Measurements from ENCODE around the gene PID1. TPM values are rescaled to one million over a fixed set of nuclear protein-coding genes. Genes with fewer than 3 reads are reported as not detected.

PID1 gene
- total RNA-seq, 1 donor from 2014 or later: 0.69 TPM

DNA sequence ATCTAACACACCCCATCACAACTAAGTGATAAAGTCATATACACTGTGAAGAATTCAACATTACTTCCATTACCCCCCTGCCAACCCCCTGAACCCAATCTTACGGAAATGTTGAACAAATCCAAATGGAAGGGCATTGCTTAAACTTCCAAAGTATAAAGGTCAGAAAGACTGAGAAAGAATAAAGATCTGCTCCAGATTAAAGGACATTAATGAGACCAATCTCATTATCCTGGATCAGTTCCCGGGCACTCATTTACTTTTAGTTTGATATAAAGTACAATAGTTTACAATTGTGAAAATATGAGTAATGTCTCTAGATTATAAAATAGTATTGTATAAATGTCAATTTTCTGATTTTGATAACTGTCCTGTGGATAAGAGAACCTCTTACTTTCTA lies 229.4 kb downstream of the PID1 start:
- DNase-seq (ENCODE audit: low read depth): no peak
- H3K4me3 ChIP-seq (ENCODE audit: low read depth, low read length): no peak overlapping the region
- TF ChIP-seq, protein P1, sequence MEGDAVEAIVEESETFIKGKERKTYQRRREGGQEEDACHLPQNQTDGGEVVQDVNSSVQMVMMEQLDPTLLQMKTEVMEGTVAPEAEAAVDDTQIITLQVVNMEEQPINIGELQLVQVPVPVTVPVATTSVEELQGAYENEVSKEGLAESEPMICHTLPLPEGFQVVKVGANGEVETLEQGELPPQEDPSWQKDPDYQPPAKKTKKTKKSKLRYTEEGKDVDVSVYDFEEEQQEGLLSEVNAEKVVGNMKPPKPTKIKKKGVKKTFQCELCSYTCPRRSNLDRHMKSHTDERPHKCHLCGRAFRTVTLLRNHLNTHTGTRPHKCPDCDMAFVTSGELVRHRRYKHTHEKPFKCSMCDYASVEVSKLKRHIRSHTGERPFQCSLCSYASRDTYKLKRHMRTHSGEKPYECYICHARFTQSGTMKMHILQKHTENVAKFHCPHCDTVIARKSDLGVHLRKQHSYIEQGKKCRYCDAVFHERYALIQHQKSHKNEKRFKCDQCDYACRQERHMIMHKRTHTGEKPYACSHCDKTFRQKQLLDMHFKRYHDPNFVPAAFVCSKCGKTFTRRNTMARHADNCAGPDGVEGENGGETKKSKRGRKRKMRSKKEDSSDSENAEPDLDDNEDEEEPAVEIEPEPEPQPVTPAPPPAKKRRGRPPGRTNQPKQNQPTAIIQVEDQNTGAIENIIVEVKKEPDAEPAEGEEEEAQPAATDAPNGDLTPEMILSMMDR (conservative IDR thresholded peaks at IDR 0.05; ENCODE audit: low read depth, low read length): no peak

DNA sequence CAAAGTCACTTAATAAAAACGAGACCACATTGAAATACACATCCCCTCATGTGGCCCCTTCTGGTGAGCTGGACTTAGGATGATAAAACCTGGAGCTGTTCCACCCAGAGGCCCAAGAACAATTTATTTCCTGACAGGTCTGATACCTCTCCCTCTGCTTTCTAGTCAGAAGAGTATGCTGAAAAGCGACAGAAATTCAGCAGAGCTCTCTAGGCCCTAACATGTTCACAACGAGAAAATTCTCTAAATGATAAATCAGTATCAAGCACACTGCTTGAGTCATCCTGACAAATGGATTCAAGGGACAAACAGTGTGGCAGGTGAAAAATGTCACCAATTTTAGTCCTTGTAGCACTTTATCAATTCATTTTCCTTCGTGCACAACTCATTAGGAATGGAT lies 233.5 kb downstream of the PID1 start:
- TF ChIP-seq, protein P1 (conservative IDR thresholded peaks at IDR 0.05; ENCODE audit: low read depth, low read length): no peak
- no peak for DNase-seq (ENCODE audit: low read depth)
- no peak overlapping the region for H3K4me3 ChIP-seq (ENCODE audit: low read depth, low read length)

DNA sequence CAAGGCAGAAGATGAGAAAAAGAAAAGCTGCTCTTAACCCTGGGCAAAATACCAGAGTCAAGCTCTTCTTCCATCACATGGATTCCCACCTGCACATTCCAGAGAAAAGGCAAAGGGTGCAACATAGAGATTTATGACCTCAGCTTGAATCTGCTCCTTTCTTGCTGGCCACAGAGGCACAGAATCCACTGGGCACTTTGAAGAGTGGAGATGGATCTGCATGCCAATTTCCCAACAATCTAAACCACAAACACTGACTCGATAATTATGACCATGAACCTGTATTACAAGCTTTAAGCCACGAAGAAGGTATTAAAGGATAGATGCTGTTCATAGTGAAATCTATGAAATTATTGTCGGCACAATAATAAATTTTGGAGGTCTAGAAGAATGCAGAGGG lies 237.3 kb downstream of the PID1 start:
- no peak for DNase-seq (ENCODE audit: low read depth)
- H3K4me3 ChIP-seq (ENCODE audit: low read depth, low read length): no peak overlapping the region
- TF ChIP-seq, protein P1 (conservative IDR thresholded peaks at IDR 0.05; ENCODE audit: low read depth, low read length): no peak

DNA sequence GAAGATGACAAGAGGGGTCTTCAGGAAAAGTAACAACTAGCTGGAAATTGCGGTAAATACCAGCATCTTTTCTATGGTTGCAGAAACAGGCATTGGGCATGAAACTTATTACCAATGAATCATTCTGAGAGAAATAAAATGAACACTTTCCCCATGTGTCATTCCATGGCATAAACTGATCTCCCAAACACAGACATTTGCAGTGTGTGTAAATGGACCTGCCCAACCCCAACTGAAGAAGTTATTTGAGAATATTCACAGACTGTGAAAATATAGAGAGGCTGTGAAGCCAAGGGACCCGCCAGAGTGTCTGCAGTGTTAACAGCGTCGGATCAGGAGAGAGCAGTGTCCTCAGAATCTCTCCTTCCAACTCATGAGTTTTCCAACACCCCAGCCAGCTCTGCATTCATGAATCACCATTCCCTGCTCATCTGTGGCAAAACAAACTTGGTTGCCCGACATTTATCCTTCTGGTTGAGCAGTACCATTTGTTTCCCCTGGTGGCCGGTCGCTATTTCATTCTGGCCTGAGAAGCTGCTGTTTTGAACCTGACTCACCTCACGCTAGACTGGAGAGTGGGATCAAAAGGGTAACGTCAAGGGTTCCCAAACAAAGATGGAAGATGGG lies 238.4 kb downstream of the PID1 start:
- no peak for DNase-seq (ENCODE audit: low read depth)
- TF ChIP-seq, protein P1 (conservative IDR thresholded peaks at IDR 0.05; ENCODE audit: low read depth, low read length): no peak
- H3K4me3 ChIP-seq (ENCODE audit: low read depth, low read length): no peak overlapping the region

DNA sequence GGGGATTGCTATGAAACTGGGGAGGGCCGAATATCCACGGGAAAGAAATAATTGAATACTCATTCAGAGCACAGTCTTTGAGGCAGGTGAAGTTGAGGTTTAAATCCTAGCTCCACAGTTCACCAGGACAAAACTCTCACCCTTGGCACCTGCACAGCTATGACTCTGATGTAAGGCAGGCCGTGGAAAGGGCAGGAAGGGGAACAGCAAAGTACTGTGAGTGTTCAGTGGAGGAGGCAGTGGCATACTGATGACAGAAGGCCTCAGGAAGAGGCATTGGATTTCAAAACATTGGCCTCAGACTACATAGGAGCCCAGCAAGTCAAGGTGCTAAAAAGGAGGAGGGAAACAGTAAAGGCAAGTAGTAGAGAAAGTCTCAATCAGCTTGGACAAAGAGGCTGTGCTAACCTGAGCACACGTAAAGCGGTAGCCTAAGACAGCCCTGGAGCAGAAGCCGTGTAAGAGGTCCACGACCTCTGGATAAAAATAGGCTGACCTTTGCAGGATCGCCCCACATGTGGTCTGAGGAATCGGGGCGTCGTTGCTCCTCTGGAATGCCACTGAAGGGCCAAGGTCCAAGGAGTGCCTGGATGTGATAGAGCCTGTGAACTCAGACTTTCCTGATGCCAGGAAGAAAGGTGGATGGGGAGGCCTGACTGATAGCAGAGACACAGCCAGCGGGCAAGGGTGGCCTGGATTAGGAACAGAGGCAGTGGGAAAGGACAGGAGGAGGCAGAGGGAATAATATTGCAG lies 243.6 kb downstream of the PID1 start:
- TF ChIP-seq, protein P1 (conservative IDR thresholded peaks at IDR 0.05; ENCODE audit: low read depth, low read length): no peak
- no peak for DNase-seq (ENCODE audit: low read depth)
- H3K4me3 ChIP-seq (ENCODE audit: low read depth, low read length): no peak overlapping the region

DNA sequence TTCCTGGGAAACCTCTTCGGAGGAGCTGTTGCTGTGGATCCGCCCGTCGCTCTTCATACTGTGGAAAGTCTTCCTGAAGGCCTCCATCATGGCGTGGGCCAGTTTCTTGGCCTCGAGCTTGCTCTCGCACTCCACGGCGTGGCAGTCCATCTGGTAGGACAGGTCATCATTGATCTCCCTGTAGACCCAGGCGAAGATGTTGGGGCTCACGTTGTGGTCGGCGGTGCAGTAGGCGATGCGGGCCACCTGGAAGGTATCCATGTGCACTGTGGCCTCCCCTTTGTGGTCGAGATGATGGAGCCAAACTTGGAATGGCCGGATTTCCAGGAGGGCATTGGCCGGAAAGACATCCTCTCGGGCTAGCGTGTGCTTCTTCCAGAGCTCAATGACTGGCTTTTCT lies 245.4 kb downstream of the PID1 start:
- TF ChIP-seq, protein P1 (conservative IDR thresholded peaks at IDR 0.05; ENCODE audit: low read depth, low read length): no peak
- no peak overlapping the region for H3K4me3 ChIP-seq (ENCODE audit: low read depth, low read length)
- no peak for DNase-seq (ENCODE audit: low read depth)

DNA sequence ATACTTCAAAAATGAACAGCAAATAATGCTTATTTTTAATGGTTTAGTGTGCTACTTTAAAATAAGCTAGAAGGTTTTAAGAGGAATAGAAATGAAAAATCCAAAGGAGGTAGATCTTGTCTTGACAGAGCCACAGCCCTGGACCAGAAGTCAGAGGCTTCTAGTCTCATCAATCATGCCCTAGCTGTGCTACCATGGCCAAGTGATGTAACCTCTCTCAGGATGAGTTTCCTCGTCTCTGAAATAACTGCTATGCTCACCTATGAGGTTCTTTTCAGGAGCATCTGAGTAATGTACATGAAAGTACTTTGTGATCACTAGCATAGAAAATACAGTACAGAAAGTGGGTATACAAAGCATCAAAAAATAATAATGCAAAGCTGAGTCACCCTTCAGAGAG lies 248.4 kb downstream of the PID1 start:
- DNase-seq (ENCODE audit: low read depth): no peak
- no peak overlapping the region for H3K4me3 ChIP-seq (ENCODE audit: low read depth, low read length)
- TF ChIP-seq, protein P1 (conservative IDR thresholded peaks at IDR 0.05; ENCODE audit: low read depth, low read length): no peak
